HCT116 (cell line): ENCODE data around the gene ARAP1.

Source experiments
- ATF3 ChIP-seq: IDR thresholded peaks from 2 replicates; pipeline ENCODE4 v1.6.1; 2012
- CEBPB ChIP-seq: IDR thresholded peaks from 2 replicates; pipeline ENCODE4 v1.6.1; 2012; ENCODE audit warnings: low read depth
- EZH2 ChIP-seq: fragments of 200-600 bp; sonication (generic); IDR thresholded peaks from 2 replicates; pipeline ENCODE4 v1.6.1; 2017; ENCODE audit warnings: antibody characterized with exemption, mixed run types
- POLR2A ChIP-seq: IDR thresholded peaks from 2 replicates; pipeline ENCODE4 v1.7.0; 2011; ENCODE audit warnings: borderline replicate concordance; ENCODE audit not compliant: insufficient read depth, insufficient read length; ENCODE audit errors: extremely low read depth
- POLR2AphosphoS5 ChIP-seq: IDR thresholded peaks from 2 replicates; pipeline ENCODE4 v1.6.1; 2011; ENCODE audit warnings: mild to moderate bottlenecking, low read depth, low read length, moderate library complexity
- RAD21 ChIP-seq: IDR thresholded peaks from 2 replicates; pipeline ENCODE4 v1.6.1; 2012; ENCODE audit warnings: low read depth, mild to moderate bottlenecking
- SRF ChIP-seq: IDR thresholded peaks from 2 replicates; pipeline ENCODE4 v1.6.1; 2012; ENCODE audit warnings: low read depth
- ZBTB33 ChIP-seq: IDR thresholded peaks from 2 replicates; pipeline ENCODE4 v1.6.1; 2011; ENCODE audit warnings: mild to moderate bottlenecking, low read length, moderate library complexity; ENCODE audit not compliant: insufficient replicate concordance; ENCODE audit errors: extremely low read depth
- ZFX ChIP-seq: fragments of 450-650 bp; IDR thresholded peaks from 2 replicates; pipeline ENCODE4 v1.6.1; 2017
- ZNF274 ChIP-seq: fragments of 200-500 bp; sonication (Bioruptor generic); IDR thresholded peaks from 2 replicates; pipeline ENCODE4 v1.6.1; 2014; ENCODE audit warnings: mild to moderate bottlenecking, low read depth, low read length, inconsistent platforms
- TF ChIP-seq, protein P1 (sequence below), 3 experiments: fragments of 200-600 bp in 1 of 3; sonication (generic) in 1 of 3; IDR thresholded peaks in 2 of 3; conservative IDR thresholded peaks in 1 of 3; 2 replicates each; pipeline ENCODE4 v1.5.1; 2012 to 2017; ENCODE audit warnings: low read depth in 2 of 3, low read length in 2 of 3, antibody characterized with exemption in 1 of 3, borderline replicate concordance in 1 of 3, control low read depth in 1 of 3, mild to moderate bottlenecking in 1 of 3, mixed read lengths in 1 of 3, mixed run types in 1 of 3, moderate library complexity in 1 of 3; ENCODE audit not compliant: insufficient read depth in 1 of 3
- TF ChIP-seq, protein P2 (sequence below): IDR thresholded peaks from 2 replicates; pipeline ENCODE4 v1.6.1; 2012

DNA sequence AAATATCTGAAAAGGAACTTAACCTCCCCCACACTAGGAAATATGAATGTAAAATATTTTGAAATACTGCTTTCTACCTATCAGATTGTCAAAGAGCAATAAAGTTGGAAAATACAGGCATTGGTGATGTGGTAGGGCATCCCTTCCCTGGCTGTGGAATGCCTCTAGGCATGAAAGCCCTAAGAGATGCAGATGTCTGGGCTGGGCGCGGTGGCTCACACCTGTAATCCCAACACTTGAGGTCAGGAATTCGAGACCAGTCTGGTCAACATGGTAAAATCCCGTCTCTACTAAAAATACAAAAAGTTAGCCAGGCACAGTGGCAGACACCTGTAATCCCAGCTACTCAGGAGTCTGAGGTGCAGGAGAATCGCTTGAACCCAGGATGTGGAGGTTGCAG, 22.0 kb downstream of the ARAP1 start:
- TF ChIP-seq, protein P1, sequence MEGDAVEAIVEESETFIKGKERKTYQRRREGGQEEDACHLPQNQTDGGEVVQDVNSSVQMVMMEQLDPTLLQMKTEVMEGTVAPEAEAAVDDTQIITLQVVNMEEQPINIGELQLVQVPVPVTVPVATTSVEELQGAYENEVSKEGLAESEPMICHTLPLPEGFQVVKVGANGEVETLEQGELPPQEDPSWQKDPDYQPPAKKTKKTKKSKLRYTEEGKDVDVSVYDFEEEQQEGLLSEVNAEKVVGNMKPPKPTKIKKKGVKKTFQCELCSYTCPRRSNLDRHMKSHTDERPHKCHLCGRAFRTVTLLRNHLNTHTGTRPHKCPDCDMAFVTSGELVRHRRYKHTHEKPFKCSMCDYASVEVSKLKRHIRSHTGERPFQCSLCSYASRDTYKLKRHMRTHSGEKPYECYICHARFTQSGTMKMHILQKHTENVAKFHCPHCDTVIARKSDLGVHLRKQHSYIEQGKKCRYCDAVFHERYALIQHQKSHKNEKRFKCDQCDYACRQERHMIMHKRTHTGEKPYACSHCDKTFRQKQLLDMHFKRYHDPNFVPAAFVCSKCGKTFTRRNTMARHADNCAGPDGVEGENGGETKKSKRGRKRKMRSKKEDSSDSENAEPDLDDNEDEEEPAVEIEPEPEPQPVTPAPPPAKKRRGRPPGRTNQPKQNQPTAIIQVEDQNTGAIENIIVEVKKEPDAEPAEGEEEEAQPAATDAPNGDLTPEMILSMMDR (IDR thresholded peaks at IDR 0.05 in 2 of 3, conservative IDR thresholded peaks at IDR 0.05 in 1 of 3; ENCODE audit: borderline replicate concordance in 1 of 3, insufficient read depth in 1 of 3, low read depth in 2 of 3, low read length in 2 of 3), result no peak
- TF ChIP-seq ZBTB33 (no peak), EZH2 (no peak), RAD21 (no peak), ZFX (no peak), CEBPB (no peak), ATF3 (no peak), POLR2AphosphoS5 (no peak), ZNF274 (no peak), POLR2A (no peak), SRF (no peak)
- TF ChIP-seq, protein P2, sequence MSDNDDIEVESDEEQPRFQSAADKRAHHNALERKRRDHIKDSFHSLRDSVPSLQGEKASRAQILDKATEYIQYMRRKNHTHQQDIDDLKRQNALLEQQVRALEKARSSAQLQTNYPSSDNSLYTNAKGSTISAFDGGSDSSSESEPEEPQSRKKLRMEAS, result no peak
